Neuronal stem cell (in vitro differentiated cells): ENCODE data around the gene OR10A6.
A peak's percentile ranks its signal among the peaks of the same experiment; 100 is the strongest.

Experiments used
- DNase-seq: peaks from one replicate; pipeline ENCODE4 v3.0.0-alpha.2; 2013; ENCODE audit warnings: low spot score
- H2AFZ ChIP-seq: one replicate; pipeline ENCODE4 v1.6.1; 2013; ENCODE audit warnings: mild to moderate bottlenecking, low read length, inconsistent platforms
- H2AK5ac ChIP-seq: 2 replicates; pipeline ENCODE4 v1.6.1; 2013; ENCODE audit warnings: low read depth, mild to moderate bottlenecking, inconsistent platforms, low read length, moderate library complexity, mixed read lengths
- H2BK120ac ChIP-seq: 2 replicates; pipeline ENCODE4 v1.6.1; 2013; ENCODE audit warnings: low read depth, mild to moderate bottlenecking, inconsistent platforms, low read length, moderate library complexity, mixed read lengths
- H2BK12ac ChIP-seq: one replicate; pipeline ENCODE4 v1.6.1; 2013; ENCODE audit warnings: low read length, inconsistent platforms
- H2BK15ac ChIP-seq: 2 replicates; pipeline ENCODE4 v1.6.1; 2013; ENCODE audit warnings: mild to moderate bottlenecking, low read length, inconsistent platforms, mixed read lengths
- H2BK5ac ChIP-seq: one replicate; pipeline ENCODE4 v1.6.1; 2013; ENCODE audit warnings: inconsistent platforms, mild to moderate bottlenecking, low read length, moderate library complexity
- H3K14ac ChIP-seq: one replicate; pipeline ENCODE4 v1.6.1; 2013; ENCODE audit warnings: low read length, inconsistent platforms
- H3K18ac ChIP-seq: 2 replicates; pipeline ENCODE4 v1.6.1; 2013; ENCODE audit warnings: low read length, inconsistent platforms
- H3K23ac ChIP-seq: 2 replicates; pipeline ENCODE4 v1.6.1; 2013; ENCODE audit warnings: low read depth, mild to moderate bottlenecking, mixed read lengths, low read length, inconsistent platforms; ENCODE audit not compliant: poor library complexity
- H3K27ac ChIP-seq: replicated peaks from 3 replicates; pipeline ENCODE4 v1.5.1; 2013; ENCODE audit warnings: low read length, inconsistent platforms
- H3K27me3 ChIP-seq, 3 experiments: 2 replicates each; pipeline ENCODE4 v1.6.1; 2013; ENCODE audit warnings: low read length in 3 of 3, mild to moderate bottlenecking in 2 of 3, inconsistent platforms in 1 of 3, low read depth in 1 of 3, mixed read lengths in 1 of 3, moderate library complexity in 1 of 3; ENCODE audit not compliant: control insufficient read depth in 3 of 3, insufficient read depth in 3 of 3
- H3K36me3 ChIP-seq, 2 donors: replicated peaks in 1 of 2; 2 replicates each; pipeline ENCODE4 v1.6.1; 2013; ENCODE audit warnings: low read length in 2 of 2; ENCODE audit not compliant: control insufficient read depth in 2 of 2, insufficient read depth in 2 of 2
- H3K4ac ChIP-seq: 2 replicates; pipeline ENCODE4 v1.6.1; 2013; ENCODE audit warnings: inconsistent platforms, mild to moderate bottlenecking, low read length, moderate library complexity
- H3K4me1 ChIP-seq, 2 donors: 1 replicate in 1 of 2; 2 replicates in 1 of 2; pipeline ENCODE4 v1.6.1; 2013; ENCODE audit warnings: low read length in 2 of 2, low read depth in 1 of 2; ENCODE audit not compliant: control insufficient read depth in 2 of 2, insufficient read depth in 1 of 2
- H3K4me2 ChIP-seq: one replicate; pipeline ENCODE4 v1.6.1; 2013; ENCODE audit warnings: mild to moderate bottlenecking, low read length, inconsistent platforms; ENCODE audit not compliant: insufficient read depth, poor library complexity, severe bottlenecking
- H3K4me3 ChIP-seq, 2 donors: 2 replicates each; pipeline ENCODE4 v1.5.1; 2013; ENCODE audit warnings: low read length in 2 of 2, mild to moderate bottlenecking in 2 of 2, inconsistent platforms in 1 of 2, moderate library complexity in 1 of 2
- H3K79me1 ChIP-seq: one replicate; pipeline ENCODE4 v1.6.1; 2013; ENCODE audit warnings: low read depth, mild to moderate bottlenecking, inconsistent platforms, low read length, moderate library complexity
- H3K9ac ChIP-seq: one replicate; pipeline ENCODE4 v1.6.1; 2013; ENCODE audit warnings: mild to moderate bottlenecking, low read depth, low read length, inconsistent platforms; ENCODE audit not compliant: poor library complexity
- H3K9me3 ChIP-seq, 2 donors: replicated peaks in 1 of 2; 2 replicates each; pipeline versions ENCODE3 to v1.6.1; 2013; ENCODE audit warnings: low read length in 2 of 2, mild to moderate bottlenecking in 2 of 2, inconsistent platforms in 1 of 2, low read depth in 1 of 2, mixed read lengths in 1 of 2, moderate library complexity in 1 of 2; ENCODE audit not compliant: control insufficient read depth in 2 of 2, insufficient read depth in 1 of 2
- H4K8ac ChIP-seq: one replicate; pipeline ENCODE4 v1.6.1; 2013; ENCODE audit warnings: low read depth, mild to moderate bottlenecking, inconsistent platforms, low read length, moderate library complexity
- H4K91ac ChIP-seq: one replicate; pipeline ENCODE4 v1.6.1; 2013; ENCODE audit warnings: low read length, low read depth, mild to moderate bottlenecking, inconsistent platforms; ENCODE audit not compliant: poor library complexity
- WGBS, 2 donors: extraction: QIAGEN DNeasy Blood & Tissue Kit; methylation state at CpG; one replicate each; pipeline ENCODE4 v1.1.7; 2013; ENCODE audit warnings: missing lambda C conversion rate in 2 of 2, mixed read lengths in 1 of 2; ENCODE audit not compliant: insufficient read length in 2 of 2, insufficient replicate concordance in 1 of 2; ENCODE audit errors: extremely low coverage in 2 of 2; 5-methylcytosine and 5-hydroxymethylcytosine counted together

The OR10A6 gene

DNA sequence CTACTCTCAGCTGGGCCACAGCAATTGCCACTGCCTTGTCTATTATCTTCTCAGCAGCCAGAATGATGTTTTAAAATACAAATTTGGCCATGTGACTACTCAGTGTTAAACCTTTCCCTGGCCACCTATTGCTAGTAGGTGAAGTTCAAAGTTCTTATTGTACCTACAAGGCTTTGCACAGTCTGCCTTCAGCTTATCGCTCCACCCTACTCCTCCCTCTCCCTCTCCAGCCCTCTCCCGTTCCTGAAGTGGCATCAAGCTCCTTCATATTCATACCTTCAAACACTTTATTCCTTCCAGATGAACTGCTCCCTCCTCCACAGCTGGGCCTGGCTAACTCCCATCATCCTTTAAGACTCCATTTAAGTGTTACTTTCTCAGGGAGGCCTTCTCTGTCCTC is 37.3 kb downstream of the OR10A6 start:
- no peak overlapping the region for H3K9ac ChIP-seq
- H3K4me3 ChIP-seq, result no peak overlapping the region
- peak overlapping the region; percentile 93 for H2AFZ ChIP-seq
- no peaks in the 10 kb centered on the region for H3K36me3 ChIP-seq
- peaks cover 0 to 3% of the 10 kb centered on the region in 2 donors for H3K9me3 ChIP-seq
- no peak overlapping the region for H2BK12ac ChIP-seq
- WGBS, 2 donors, result no CpG with 5 or more reads among the region's 2 CpGs
- no peak overlapping the region for H4K91ac ChIP-seq
- no peak overlapping the region for H3K18ac ChIP-seq
- H2BK120ac ChIP-seq, result no peak overlapping the region
- H4K8ac ChIP-seq, result no peak overlapping the region
- no peak overlapping the region for H3K4me2 ChIP-seq
- H3K4ac ChIP-seq, result no peak overlapping the region
- no peak overlapping the region for H3K14ac ChIP-seq
- no peaks in the 10 kb centered on the region for H3K79me1 ChIP-seq
- no peak for DNase-seq
- no peak overlapping the region for H3K27ac ChIP-seq
- H3K23ac ChIP-seq, result no peak overlapping the region
- H3K27me3 ChIP-seq, result no peaks in the 10 kb centered on the region
- H2BK15ac ChIP-seq, result no peak overlapping the region
- peaks cover 0 to 14% of the 10 kb centered on the region in 2 donors for H3K4me1 ChIP-seq
- H2AK5ac ChIP-seq, result no peak overlapping the region
- no peak overlapping the region for H2BK5ac ChIP-seq

DNA sequence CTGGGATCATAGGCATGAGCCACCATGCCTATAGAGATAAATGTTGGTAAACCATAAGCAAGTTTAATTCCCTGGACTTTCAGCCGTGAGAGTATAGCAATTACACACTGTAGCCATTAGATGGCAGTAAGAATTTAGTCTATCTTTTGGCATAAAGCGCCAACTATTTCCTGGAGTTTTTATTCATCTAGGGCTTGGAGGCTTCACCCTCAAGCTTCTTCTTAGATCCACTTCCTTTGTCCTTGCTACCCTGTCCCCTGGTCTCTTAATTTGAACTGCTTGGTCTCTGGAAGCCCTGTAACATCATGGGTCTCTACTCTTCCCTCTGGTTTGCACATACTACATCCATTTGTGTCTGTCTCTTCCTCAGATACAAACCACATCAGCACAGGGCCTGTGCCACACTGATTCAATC is 38.2 kb downstream of the OR10A6 start:
- Histone ChIP-seq H3K79me1 (no peaks in the 10 kb centered on the region), H3K9me3 (no peaks in the 10 kb centered on the region), H3K27me3 (no peaks in the 10 kb centered on the region), H2BK120ac (no peak overlapping the region), H2BK12ac (no peak overlapping the region), H2BK15ac (no peak overlapping the region), H3K4ac (no peak overlapping the region), H4K91ac (no peak overlapping the region), H3K27ac (no peak overlapping the region), H2BK5ac (no peak overlapping the region), H3K14ac (no peak overlapping the region), H3K18ac (no peak overlapping the region), H3K36me3 (no peaks in the 10 kb centered on the region), H3K4me1 (peaks cover 0 to 14% of the 10 kb centered on the region in 2 donors), H2AK5ac (no peak overlapping the region), H3K4me3 (no peak overlapping the region), H4K8ac (no peak overlapping the region), H3K23ac (no peak overlapping the region), H2AFZ (peak overlapping the region; percentile 93), H3K4me2 (no peak overlapping the region), H3K9ac (no peak overlapping the region)
- no CpG with 5 or more reads among the region's 2 CpGs for whole genome bisulfite sequencing, 2 donors
- peak; percentile 35 for DNase-seq

DNA sequence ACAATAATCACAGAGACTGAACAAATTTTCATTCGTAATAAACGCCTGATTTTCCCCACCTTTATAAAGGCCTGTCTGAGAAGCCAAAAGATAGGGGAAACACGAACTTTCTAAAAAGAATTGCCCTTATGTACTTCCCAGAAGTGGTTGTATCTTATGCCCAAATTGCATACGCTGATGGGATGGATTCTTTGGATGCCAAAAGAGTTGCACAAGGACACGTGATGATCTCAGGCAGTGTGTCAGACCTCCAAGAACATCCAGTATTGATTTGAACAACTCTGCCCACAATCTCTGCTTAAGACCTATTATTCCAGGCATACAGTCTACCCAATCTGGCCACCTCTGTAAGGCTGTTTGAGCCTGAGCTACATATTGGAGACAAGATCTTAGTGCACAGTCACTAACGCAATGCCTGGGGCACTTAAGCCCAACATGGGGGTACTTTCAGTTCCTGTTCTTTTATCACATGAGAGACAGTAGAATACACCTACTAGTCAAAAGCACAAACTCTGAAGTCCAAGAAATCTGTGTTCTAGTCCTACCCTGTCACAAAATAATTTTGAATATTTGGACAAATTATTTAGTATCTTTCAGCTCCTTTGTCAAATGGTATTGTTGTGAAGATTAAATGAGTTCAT is 38.9 kb downstream of the OR10A6 start:
- Histone ChIP-seq H2BK120ac (no peak overlapping the region), H3K36me3 (no peaks in the 10 kb centered on the region), H3K4me2 (no peak overlapping the region), H3K4me1 (peaks cover 0 to 14% of the 10 kb centered on the region in 2 donors), H4K91ac (no peak overlapping the region), H3K4me3 (no peak overlapping the region), H3K79me1 (no peaks in the 10 kb centered on the region), H2BK15ac (no peak overlapping the region), H2BK5ac (no peak overlapping the region), H3K4ac (no peak overlapping the region), H3K27ac (no peak overlapping the region), H3K27me3 (no peaks in the 10 kb centered on the region), H3K9ac (no peak overlapping the region), H3K14ac (no peak overlapping the region), H2BK12ac (no peak overlapping the region), H3K23ac (no peak overlapping the region), H2AK5ac (no peak overlapping the region), H2AFZ (peak overlapping the region; percentile 93), H3K18ac (no peak overlapping the region), H4K8ac (no peak overlapping the region), H3K9me3 (no peaks in the 10 kb centered on the region)
- DNase-seq, result no peak
- no CpG with 5 or more reads among the region's 6 CpGs for WGBS, 2 donors

DNA sequence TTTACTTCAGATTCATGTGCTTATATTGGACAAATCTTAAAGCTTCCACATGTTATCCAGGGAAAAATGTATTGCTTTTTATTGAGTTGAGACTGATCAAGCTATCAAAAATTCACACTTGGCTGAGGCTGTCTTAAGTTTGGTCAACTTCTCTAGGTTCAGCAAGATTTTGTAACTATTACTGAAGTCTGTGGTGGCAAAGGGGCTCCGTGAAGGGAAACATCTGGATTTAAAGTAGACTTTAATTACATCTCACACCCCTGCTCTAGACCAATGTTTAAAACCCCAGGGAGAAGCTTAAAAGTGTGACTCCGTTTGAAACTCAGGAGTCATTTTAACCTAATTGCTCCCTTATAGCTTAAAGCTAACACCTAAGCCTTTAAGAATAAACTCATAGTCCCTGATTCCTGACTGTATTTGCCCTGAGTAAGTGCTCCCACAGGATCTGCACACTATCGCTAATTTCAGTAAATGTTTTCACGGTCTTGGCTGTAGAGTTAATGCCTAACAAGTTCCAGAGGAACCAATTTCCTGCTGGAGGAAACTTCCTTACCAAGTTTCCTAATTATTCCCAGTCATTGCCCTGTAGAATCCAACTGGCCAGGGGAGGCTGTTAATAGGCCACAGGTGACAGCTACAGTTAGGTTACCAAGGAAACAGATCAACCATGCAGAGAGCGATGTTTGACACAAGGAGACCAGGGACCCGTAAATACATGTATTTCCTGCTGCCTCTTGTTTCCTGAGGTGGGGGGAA is 40.5 kb downstream of the OR10A6 start:
- Histone ChIP-seq H2BK5ac (no peak overlapping the region), H3K4me1 (peaks cover 0 to 14% of the 10 kb centered on the region in 2 donors), H4K8ac (no peak overlapping the region), H3K9ac (no peak overlapping the region), H3K14ac (no peak overlapping the region), H3K27ac (no peak overlapping the region), H2BK15ac (no peak overlapping the region), H3K23ac (no peak overlapping the region), H2AK5ac (no peak overlapping the region), H4K91ac (no peak overlapping the region), H3K79me1 (no peaks in the 10 kb centered on the region), H2BK12ac (no peak overlapping the region), H3K36me3 (no peaks in the 10 kb centered on the region), H2AFZ (peak overlapping the region; percentile 66), H3K4me3 (no peak overlapping the region), H3K4me2 (no peak overlapping the region), H3K18ac (no peak overlapping the region), H3K27me3 (no peaks in the 10 kb centered on the region), H2BK120ac (no peak overlapping the region), H3K4ac (no peak overlapping the region), H3K9me3 (no peaks in the 10 kb centered on the region)
- no peak for DNase-seq
- no CpG with 5 or more reads among the region's 6 CpGs for WGBS, 2 donors
